ENCODE data around the gene RAN.
"Not testable (repeated sequence)": the region's sequence is repeated elsewhere in the genome, so short reads cannot be mapped to it uniquely, and the experiment has no call there.

Gene RAN

DNA sequence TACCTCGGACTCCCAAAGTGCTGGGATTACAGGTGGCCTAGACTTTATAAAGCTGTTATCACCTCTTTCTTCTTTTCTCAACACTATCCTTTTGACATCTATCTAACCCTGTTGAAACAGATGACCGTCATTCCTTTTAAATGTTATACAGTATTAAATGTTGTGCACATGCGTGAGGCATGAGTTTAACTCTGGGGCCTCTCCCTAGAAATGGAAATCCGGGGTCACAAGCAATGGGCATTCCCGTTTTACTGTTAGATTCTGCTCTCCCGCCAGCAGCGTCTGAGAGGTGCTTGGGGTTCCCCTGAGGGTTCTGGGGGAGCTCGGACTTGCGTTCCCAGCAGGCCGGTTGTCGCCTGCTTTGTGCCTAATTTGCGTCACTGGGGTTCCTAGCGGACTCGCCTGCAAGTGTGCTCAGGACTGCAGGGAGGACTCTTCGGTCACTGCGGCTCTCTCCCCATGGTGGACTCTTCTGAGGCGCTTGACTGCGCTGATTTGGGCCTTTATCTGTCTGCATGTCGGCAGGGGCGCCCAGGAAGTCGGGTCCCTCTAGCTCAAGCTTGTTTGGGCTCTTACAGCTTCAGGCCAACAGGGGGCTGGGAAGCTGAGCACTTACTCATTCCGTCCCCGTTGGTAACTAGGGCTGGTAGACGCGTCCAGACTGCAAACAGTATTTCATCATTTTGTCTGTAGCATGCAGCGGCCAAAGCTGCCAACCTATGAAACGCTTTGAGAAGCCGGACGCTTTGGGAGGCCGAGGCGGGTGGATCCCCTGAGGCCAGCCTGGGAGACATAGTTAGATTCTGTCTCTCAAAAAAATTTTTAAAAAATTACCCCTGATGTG lies 1.2 kb upstream of the RAN start:
- Mint-ChIP-seq H3K4me1 (peaks cover 71% of the 10 kb centered on the region), H3K9me3 (no peaks in the 10 kb centered on the region), H3K27ac (peak overlapping the region; percentile 92)

DNA sequence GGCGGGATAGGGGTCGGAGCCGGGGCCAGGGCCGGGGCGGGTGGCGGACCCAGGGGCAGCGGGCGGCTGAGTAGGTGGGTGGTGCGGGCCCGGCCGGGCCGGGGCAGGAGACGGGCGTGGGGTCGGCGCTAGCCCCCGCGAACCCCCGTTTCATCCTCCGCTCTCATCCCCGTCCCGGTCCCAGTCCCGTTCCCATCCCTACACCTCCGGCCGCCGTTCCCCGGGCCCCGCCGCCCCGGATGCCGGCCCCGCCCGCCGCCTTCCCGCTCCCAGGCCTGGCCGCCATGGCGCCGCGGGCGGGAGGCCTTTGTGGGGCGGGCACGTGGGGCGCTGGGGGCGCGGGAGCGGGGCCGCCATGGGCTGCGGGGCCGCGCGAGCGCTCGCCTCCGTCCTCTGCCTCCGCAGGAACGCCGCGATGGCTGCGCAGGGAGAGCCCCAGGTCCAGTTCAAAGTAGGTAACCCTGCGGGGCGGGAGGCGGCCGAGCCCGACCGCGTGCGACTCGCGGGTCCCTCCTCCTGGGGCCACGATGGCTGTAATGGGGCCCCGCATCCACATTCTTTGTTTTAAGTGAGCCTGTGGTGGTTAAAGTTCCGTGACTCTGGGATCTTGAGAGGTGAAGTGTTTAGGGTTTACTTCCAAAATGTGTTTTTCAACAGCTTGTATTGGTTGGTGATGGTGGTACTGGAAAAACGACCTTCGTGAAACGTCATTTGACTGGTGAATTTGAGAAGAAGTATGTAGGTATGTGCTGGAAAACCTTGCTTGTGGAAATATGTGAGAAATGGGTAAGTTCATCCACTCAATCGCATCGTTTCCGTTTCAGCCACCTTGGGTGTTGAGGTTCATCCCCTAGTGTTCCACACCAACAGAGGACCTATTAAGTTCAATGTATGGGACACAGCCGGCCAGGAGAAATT lies 572 bp downstream of the RAN start:
- H3K4me3 Mint-ChIP-seq: peak overlapping the region; percentile 98
- peak overlapping the region; percentile 99 for H3K27ac Mint-ChIP-seq
- H3K4me1 Mint-ChIP-seq: peaks cover 77% of the 10 kb centered on the region
- H3K27me3 Mint-ChIP-seq: no peaks in the 10 kb centered on the region
- peaks cover 39% of the 10 kb centered on the region for H3K36me3 Mint-ChIP-seq
- H3K9me3 Mint-ChIP-seq: no peaks in the 10 kb centered on the region

More for the DNA sequence above, 1.2 kb upstream of the RAN start:
- peak overlapping the region; percentile 84 for H3K4me3 Mint-ChIP-seq
- H3K27me3 Mint-ChIP-seq: no peaks in the 10 kb centered on the region
- H3K36me3 Mint-ChIP-seq: peaks cover 28% of the 10 kb centered on the region

DNA sequence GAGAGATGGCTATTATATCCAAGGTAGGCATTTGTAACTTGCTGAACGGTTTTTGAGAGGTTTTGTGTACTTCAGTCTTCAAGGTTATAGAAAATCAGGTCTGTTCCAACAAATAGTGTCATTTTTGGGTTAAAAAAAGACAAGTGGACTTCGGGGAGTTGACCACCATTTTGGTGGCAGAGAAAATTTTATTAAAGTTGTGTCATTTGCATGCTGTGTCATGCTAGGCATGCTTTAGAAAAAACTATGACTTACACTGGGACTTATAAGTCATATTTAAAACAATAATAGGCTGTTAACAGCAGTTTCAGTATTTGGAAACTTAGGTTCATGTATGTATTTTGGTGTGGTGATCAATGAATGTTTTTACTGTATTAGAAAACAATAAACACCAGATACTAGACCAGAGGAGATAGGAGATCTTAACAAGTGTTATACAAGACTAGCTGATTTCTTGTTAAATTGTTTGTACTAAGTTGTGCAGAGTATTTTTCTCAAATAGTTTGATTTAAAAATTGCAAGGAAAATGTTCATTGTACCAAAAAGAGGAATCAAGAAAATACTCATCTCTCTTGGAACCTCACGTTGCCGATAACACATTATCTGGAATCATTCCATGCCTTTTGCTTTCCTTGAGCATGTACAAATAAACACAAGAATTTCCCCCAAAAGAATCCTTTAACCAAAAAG lies 1.4 kb downstream of the RAN start:
- peaks cover 73% of the 10 kb centered on the region for H3K4me1 Mint-ChIP-seq
- H3K4me3 Mint-ChIP-seq: peak overlapping the region; percentile 98
- peaks cover 39% of the 10 kb centered on the region for H3K36me3 Mint-ChIP-seq
- H3K27ac Mint-ChIP-seq: peak overlapping the region; percentile 99
- no peaks in the 10 kb centered on the region for H3K9me3 Mint-ChIP-seq
- no peaks in the 10 kb centered on the region for H3K27me3 Mint-ChIP-seq

DNA sequence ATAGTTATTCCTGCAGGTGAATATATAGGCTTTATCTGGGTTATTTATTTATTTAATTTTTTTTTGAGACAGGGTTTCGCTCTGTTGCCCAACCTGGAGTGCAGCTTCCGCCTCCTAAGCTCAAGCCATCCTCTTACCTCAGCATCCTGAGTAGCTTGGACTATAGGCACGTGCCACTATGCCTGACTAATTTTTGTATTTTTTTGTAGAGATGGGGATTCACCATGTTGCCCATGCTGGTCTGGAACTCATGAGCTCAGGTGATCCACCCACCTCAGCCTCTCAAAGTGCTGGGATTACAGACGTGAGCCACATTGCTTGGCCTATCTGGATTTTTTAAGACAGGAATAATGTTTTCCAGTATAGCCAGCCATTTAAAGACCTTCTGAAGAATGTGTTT lies 2.0 kb downstream of the RAN start:
- Mint-ChIP-seq H3K9me3 (no peaks in the 10 kb centered on the region), H3K4me1 (peaks cover 68% of the 10 kb centered on the region), H3K27me3 (no peaks in the 10 kb centered on the region), H3K4me3 (peak overlapping the region; percentile 98), H3K36me3 (peaks cover 39% of the 10 kb centered on the region), H3K27ac (peak overlapping the region; percentile 93)

DNA sequence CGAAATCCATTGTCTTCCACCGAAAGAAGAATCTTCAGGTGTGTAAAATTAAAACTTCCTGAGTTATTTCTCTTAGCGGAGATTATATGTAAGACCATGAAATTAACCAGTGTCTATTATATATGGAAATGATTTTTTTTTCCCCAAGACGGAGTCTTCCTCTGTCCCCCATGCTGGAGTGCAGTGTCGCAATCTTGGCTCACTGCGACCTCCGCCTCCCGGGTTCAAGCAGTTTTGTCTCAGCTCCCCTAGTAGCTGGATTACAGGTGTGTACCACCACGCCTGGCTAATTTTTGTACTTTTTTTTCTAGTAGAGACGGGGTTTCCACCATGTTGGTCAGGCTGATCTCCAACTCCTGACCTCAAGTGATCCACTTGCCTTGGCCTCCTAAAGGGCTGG lies 2.8 kb downstream of the RAN start:
- peaks cover 39% of the 10 kb centered on the region for H3K36me3 Mint-ChIP-seq
- peak overlapping the region; percentile 98 for H3K4me3 Mint-ChIP-seq
- peaks cover 68% of the 10 kb centered on the region for H3K4me1 Mint-ChIP-seq
- peak overlapping the region; percentile 93 for H3K27ac Mint-ChIP-seq
- no peaks in the 10 kb centered on the region for H3K27me3 Mint-ChIP-seq
- no peaks in the 10 kb centered on the region for H3K9me3 Mint-ChIP-seq

DNA sequence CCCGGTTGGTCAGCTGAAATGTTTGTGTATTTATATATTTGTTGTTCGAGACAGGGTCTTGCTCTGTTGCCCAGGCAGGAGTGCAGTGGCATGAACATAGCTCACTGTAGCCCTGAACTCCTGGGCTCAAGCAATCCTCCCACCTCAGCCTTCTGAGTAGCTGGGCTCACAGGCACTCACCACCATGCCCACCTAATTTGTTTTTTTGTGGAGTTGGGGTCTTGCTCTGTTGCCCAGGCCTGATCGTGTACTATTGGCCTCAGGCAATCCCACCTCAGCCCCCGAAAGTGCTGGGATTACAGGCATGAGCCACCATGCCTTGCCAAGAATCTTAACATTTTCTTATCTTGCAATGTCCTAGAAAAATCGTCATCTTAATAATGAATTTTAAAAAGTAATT lies 3.3 kb downstream of the RAN start:
- peak overlapping the region; percentile 98 for H3K4me3 Mint-ChIP-seq
- no peaks in the 10 kb centered on the region for H3K9me3 Mint-ChIP-seq
- H3K27me3 Mint-ChIP-seq: no peaks in the 10 kb centered on the region
- peak overlapping the region; percentile 72 for H3K27ac Mint-ChIP-seq
- peaks cover 39% of the 10 kb centered on the region for H3K36me3 Mint-ChIP-seq
- H3K4me1 Mint-ChIP-seq: peaks cover 69% of the 10 kb centered on the region

DNA sequence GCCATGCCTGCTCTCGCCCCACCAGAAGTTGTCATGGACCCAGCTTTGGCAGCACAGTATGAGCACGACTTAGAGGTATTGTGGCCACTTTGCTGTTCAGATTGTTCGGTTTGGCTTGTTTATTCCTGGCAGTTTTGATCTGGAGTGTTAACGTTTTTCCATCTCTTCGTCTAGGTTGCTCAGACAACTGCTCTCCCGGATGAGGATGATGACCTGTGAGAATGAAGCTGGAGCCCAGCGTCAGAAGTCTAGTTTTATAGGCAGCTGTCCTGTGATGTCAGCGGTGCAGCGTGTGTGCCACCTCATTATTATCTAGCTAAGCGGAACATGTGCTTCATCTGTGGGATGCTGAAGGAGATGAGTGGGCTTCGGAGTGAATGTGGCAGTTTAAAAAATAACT lies 3.8 kb downstream of the RAN start:
- Mint-ChIP-seq H3K4me3 (peak overlapping the region; percentile 98), H3K27ac (peak overlapping the region; percentile 57)
- not testable (repeated sequence) for H3K27me3 Mint-ChIP-seq

DNA sequence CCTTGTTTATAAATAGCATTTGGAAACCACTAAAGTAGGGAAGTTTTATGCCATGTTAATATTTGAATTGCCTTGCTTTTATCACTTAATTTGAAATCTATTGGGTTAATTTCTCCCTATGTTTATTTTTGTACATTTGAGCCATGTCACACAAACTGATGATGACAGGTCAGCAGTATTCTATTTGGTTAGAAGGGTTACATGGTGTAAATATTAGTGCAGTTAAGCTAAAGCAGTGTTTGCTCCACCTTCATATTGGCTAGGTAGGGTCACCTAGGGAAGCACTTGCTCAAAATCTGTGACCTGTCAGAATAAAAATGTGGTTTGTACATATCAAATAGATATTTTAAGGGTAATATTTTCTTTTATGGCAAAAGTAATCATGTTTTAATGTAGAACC lies 4.4 kb downstream of the RAN start:
- H3K36me3 Mint-ChIP-seq: peaks cover 39% of the 10 kb centered on the region
- no peaks in the 10 kb centered on the region for H3K27me3 Mint-ChIP-seq
- peak overlapping the region; percentile 42 for H3K4me3 Mint-ChIP-seq
- H3K27ac Mint-ChIP-seq: no peak overlapping the region
- H3K4me1 Mint-ChIP-seq: peaks cover 72% of the 10 kb centered on the region
- H3K9me3 Mint-ChIP-seq: no peaks in the 10 kb centered on the region

More for the DNA sequence above, 3.8 kb downstream of the RAN start:
- peaks cover 69% of the 10 kb centered on the region for H3K4me1 Mint-ChIP-seq
- H3K9me3 Mint-ChIP-seq: not testable (repeated sequence)
- H3K36me3 Mint-ChIP-seq: peaks cover 39% of the 10 kb centered on the region

DNA sequence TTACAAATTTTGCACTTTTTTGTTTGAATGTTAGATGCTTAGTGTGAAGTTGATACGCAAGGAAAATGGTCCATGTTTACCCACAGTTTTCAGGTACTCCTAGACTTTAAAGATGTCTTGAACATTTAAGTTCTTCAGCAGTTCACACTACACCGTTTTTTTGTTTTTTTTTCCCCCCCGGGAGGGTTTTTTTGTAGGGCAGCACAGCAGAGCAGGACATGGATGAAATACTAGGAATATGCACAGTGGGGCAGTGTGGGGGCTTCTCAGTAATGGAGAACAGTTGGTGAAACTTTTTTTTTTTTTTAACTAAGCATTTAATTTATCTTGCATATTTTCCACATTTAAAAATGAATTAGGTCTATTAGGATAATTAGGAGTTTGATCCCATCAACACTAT lies 4.9 kb downstream of the RAN start:
- H3K4me3 Mint-ChIP-seq: peak overlapping the region; percentile 42
- peak overlapping the region; percentile 76 for H3K27ac Mint-ChIP-seq
- H3K9me3 Mint-ChIP-seq: no peaks in the 10 kb centered on the region
- no peaks in the 10 kb centered on the region for H3K27me3 Mint-ChIP-seq
- peaks cover 72% of the 10 kb centered on the region for H3K4me1 Mint-ChIP-seq
- H3K36me3 Mint-ChIP-seq: peaks cover 39% of the 10 kb centered on the region

DNA sequence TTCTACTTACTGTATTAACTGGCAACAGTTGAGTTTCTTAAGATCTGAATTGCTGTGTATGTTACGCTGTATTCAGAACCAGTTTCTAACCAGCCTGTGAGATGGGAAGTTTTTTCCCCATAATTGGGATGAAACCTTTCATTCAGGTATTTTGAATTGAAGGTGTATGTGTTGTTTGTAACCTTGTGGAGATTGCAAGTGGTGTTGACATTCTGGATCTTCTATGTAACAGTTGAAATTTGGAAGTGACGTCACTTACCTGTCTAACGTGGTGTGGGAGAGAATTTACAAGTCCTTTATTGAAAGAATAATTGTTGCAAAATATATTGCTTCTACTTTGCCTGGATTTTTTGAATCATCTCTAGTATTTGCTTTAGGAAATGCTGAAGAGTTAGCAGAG lies 5.5 kb downstream of the RAN start:
- Mint-ChIP-seq H3K9me3 (no peaks in the 10 kb centered on the region), H3K4me1 (peaks cover 72% of the 10 kb centered on the region), H3K36me3 (peaks cover 39% of the 10 kb centered on the region), H3K4me3 (peak overlapping the region; percentile 1), H3K27ac (peak overlapping the region; percentile 15), H3K27me3 (no peaks in the 10 kb centered on the region)

DNA sequence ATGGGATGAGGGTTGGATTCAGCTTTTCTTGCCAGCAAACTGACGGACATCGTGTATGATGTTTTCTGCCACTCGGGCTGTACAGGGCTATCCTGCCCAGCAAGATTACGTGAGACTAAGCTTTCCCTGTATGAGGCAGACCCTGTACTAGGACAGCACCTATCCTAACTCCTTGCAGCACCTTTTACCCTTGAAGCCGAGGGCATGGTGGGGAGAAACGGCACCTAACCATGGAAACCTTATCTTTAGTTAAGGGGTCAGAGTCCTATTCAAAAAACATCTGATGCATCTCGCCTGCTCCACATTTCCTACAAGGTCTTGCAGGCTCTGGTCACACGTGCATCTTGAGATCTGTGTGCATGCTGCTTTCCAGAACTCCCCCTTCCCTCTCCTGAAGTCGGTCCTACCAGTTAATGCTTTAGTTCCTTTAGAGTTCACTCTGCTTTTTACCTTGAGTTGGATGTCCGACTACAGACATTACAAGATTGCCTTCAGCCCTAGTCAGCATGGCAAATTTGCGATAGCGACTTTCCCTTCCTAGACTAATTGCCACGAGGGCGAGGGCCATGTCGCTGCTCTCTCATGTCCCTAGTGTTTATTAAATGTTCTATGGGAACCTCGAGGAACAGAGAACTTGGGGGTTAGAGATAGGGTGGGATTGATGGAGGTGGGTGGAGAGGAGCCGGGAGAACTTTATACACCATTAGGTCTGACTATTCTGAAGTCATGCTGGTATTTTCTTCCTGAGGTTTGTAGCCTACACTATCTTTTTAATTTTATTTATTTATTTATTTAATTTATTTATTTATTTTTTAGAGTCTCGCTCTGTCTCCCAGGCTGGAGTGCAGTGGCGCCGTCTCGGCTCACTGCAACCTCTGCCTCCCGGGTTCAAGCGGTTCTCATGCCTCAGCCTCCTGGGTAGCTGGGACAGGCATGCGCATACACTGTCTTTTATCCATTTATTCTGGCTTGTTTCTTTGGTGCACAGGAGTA lies 6.6 kb downstream of the RAN start:
- Mint-ChIP-seq H3K4me1 (peaks cover 62% of the 10 kb centered on the region), H3K4me3 (no peak overlapping the region), H3K27me3 (no peaks in the 10 kb centered on the region), H3K27ac (peak overlapping the region; percentile 82), H3K36me3 (peaks cover 32% of the 10 kb centered on the region), H3K9me3 (no peaks in the 10 kb centered on the region)

DNA sequence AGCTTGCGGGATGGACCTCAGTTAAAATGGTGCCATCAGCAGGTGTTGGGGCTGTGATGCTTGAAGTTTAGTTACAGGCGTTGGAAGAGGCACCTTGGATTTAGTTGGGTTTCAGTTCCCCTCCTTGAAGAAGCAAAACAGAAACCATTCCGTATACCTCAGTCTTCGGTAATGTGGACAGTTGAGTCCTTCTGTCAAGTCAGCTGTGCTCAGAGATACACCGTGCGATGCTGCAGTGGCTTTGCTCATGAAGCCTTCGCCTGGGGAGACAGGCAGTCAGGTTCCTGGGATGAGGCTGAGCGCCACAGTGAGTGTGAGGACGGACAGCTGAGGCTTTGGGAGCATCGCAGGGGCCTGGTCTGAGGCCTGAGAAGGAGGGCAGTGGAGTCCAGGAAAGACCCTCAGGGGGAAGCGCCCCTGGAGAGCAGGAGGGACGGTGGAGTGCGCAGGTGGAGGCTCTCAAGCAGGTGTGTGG lies 7.4 kb downstream of the RAN start:
- H3K4me1 Mint-ChIP-seq: peaks cover 58% of the 10 kb centered on the region
- H3K9me3 Mint-ChIP-seq: no peaks in the 10 kb centered on the region
- peaks cover 27% of the 10 kb centered on the region for H3K36me3 Mint-ChIP-seq
- H3K27ac Mint-ChIP-seq: peak overlapping the region; percentile 82
- peak overlapping the region; percentile 71 for H3K4me3 Mint-ChIP-seq
- no peaks in the 10 kb centered on the region for H3K27me3 Mint-ChIP-seq

DNA sequence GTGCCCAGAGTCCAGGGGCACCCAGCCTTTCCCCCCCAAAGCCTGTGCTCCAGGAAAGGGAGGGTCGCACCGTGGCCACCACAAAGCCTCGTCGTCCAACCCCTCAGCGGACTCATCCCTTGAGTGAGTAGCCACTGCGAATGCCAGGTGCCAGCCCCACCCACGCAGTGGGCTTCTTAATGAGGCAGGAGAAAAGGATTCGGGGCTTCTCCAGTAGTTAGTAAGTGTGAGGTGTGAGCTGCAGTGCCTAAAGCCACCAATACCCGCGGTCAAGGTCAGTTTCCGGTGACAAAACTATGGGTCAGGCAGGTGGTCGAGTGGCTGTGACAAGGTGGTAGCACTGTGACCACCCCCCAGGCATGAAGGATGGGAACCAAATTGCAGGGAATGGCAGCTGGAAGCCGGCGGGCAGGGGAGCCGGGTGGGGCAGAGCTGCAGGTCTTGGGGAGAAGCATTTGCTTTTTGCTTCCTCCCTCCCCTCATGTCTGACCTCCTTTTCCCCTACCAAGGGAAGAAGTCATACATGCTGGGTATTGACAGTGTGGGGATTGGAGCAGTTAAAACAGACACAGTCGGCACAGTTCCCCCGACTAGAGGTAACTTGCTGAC lies 8.0 kb downstream of the RAN start:
- Mint-ChIP-seq H3K4me1 (peaks cover 51% of the 10 kb centered on the region), H3K9me3 (no peaks in the 10 kb centered on the region), H3K27me3 (no peaks in the 10 kb centered on the region), H3K27ac (peak overlapping the region; percentile 51), H3K4me3 (peak overlapping the region; percentile 74), H3K36me3 (peaks cover 20% of the 10 kb centered on the region)

DNA sequence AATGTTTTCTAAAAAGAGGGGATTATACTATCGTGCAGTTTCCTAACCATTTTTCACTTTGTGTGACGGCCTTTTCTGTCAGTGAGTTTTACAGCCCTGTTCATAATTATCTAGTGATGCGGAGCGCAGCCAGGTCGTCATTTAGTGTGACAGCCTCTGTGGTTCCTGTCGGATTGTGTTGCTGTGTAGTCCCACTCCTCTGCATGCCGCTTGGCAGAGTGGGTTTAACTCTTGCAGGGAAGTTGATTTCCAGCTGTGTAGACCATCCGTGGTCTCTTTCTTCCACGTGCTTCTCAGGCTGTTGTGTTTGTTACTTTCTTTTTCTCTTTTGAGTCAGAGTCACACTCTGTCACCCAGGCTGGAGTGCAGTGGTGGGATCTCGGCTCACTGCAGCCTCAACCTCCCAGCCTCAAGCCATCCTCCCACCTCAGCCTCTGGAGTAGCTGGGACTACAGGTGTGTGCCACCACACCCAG lies 8.6 kb downstream of the RAN start:
- no peaks in the 10 kb centered on the region for H3K9me3 Mint-ChIP-seq
- peaks cover 17% of the 10 kb centered on the region for H3K36me3 Mint-ChIP-seq
- H3K4me1 Mint-ChIP-seq: peaks cover 46% of the 10 kb centered on the region
- H3K4me3 Mint-ChIP-seq: peak overlapping the region; percentile 74
- no peaks in the 10 kb centered on the region for H3K27me3 Mint-ChIP-seq
- H3K27ac Mint-ChIP-seq: peak overlapping the region; percentile 68

Measured in activated naive CD4-positive, alpha-beta T cell treated with anti-CD3 and anti-CD28 coated beads, Interleukin-2, amount 50 U/mL, for 24 hours (primary cell).